Measurements from ENCODE around the gene GJA9.

GJA9 gene

DNA sequence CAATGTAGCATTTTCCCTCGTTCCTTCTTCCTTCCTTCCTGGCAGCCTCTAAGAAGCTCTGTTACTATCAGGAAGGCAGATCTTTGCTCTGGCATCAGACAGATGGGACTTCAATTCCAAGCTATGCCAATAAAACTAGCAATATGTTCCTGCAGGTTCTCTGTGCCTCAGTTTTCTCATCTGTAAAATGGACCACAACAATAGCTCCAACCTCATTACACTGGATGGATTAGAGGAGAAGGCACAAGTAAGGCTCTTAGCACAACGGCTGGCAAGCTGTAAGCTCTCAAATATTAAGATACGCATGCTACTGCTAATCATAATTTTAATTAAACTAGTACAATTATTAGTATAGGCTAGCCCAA is 49.0 kb downstream of the GJA9 start:
- TF ChIP-seq YY1 (IDR thresholded peaks at IDR 0.05; ENCODE audit: low read depth) = no peak
- TF ChIP-seq, protein P1, sequence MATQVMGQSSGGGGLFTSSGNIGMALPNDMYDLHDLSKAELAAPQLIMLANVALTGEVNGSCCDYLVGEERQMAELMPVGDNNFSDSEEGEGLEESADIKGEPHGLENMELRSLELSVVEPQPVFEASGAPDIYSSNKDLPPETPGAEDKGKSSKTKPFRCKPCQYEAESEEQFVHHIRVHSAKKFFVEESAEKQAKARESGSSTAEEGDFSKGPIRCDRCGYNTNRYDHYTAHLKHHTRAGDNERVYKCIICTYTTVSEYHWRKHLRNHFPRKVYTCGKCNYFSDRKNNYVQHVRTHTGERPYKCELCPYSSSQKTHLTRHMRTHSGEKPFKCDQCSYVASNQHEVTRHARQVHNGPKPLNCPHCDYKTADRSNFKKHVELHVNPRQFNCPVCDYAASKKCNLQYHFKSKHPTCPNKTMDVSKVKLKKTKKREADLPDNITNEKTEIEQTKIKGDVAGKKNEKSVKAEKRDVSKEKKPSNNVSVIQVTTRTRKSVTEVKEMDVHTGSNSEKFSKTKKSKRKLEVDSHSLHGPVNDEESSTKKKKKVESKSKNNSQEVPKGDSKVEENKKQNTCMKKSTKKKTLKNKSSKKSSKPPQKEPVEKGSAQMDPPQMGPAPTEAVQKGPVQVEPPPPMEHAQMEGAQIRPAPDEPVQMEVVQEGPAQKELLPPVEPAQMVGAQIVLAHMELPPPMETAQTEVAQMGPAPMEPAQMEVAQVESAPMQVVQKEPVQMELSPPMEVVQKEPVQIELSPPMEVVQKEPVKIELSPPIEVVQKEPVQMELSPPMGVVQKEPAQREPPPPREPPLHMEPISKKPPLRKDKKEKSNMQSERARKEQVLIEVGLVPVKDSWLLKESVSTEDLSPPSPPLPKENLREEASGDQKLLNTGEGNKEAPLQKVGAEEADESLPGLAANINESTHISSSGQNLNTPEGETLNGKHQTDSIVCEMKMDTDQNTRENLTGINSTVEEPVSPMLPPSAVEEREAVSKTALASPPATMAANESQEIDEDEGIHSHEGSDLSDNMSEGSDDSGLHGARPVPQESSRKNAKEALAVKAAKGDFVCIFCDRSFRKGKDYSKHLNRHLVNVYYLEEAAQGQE (IDR thresholded peaks at IDR 0.05; ENCODE audit: low read depth) = no peak
- TF ChIP-seq TAF1 (IDR thresholded peaks at IDR 0.05; ENCODE audit: low read depth) = no peak
- TF ChIP-seq ZBTB7A (IDR thresholded peaks at IDR 0.05; ENCODE audit: low read depth) = no peak
- no peak for TF ChIP-seq TCF12 (IDR thresholded peaks at IDR 0.05; ENCODE audit: low read depth)
- TF ChIP-seq RAD21 (IDR thresholded peaks at IDR 0.05; ENCODE audit: low read depth) = no peak
- no peak for TF ChIP-seq EP300 (IDR thresholded peaks at IDR 0.05; ENCODE audit: borderline replicate concordance)
- TF ChIP-seq FOXM1 (IDR thresholded peaks at IDR 0.05; ENCODE audit: borderline replicate concordance, low read depth) = no peak
- TF ChIP-seq, protein P2, sequence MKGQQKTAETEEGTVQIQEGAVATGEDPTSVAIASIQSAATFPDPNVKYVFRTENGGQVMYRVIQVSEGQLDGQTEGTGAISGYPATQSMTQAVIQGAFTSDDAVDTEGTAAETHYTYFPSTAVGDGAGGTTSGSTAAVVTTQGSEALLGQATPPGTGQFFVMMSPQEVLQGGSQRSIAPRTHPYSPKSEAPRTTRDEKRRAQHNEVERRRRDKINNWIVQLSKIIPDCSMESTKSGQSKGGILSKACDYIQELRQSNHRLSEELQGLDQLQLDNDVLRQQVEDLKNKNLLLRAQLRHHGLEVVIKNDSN (IDR thresholded peaks at IDR 0.05) = no peak
- TF ChIP-seq CEBPB (IDR thresholded peaks at IDR 0.05) = no peak
- no peak for TF ChIP-seq CREB1 (IDR thresholded peaks at IDR 0.05; ENCODE audit: low read depth)
- no peak for TF ChIP-seq EGR1 (IDR thresholded peaks at IDR 0.05)
- no peak for TF ChIP-seq TEAD4 (IDR thresholded peaks at IDR 0.05)
- no peak for TF ChIP-seq NFIC (IDR thresholded peaks at IDR 0.05)

DNA sequence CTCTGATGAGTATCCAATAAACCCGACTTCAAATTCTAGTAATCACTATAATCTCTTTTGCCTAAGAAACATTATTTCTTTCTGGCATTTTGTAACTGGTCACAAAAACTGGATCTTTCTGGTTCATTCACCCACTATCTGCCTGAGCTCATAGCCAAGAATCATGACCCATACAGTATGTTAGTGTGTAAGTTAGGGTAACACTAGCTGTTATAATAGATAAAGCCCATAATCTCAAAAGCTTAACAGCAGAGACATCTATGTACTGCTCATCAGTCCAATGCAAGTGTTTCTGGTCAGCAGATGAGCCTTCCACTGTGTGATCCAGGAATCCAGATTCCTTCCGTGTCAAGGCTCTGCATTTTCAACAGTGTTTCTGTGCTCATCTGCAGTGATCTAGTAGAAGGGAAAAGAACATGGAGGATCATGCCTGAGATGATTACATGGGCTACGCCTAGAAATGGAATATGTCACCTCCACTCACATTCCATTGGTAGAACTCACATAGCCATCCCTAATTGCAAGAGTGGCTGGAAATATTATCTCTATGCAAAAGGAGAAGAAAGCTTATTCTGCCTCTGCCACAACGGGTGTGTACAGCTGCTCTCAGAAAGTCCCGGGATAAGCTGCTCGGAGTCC is 49.5 kb downstream of the GJA9 start:
- TF ChIP-seq ZBTB7A (IDR thresholded peaks at IDR 0.05; ENCODE audit: low read depth) (no peak), TEAD4 (IDR thresholded peaks at IDR 0.05) (no peak), NFIC (IDR thresholded peaks at IDR 0.05) (no peak), CREB1 (IDR thresholded peaks at IDR 0.05; ENCODE audit: low read depth) (no peak), CEBPB (IDR thresholded peaks at IDR 0.05) (no peak), RAD21 (IDR thresholded peaks at IDR 0.05; ENCODE audit: low read depth) (no peak), YY1 (IDR thresholded peaks at IDR 0.05; ENCODE audit: low read depth) (no peak)

DNA sequence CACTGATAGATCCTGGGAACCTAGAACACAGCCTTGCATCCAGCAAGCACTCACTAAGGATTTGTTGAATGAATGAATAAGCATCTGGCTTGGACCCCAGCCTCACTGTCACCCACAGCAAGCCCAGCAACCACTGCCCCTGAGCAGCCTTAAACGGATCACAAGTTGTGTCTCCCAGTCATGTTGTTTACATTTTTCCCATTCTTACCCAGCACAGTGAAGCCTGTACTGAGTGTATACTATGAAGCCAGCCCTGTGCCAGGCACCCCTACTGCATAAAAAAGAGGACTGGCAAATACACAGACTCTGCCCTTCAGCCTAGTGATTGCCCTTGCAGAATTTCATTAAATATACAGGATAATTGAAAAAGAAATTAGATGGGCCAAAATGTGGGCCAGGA is 52.0 kb downstream of the GJA9 start:
- no peak for TF ChIP-seq EP300 (IDR thresholded peaks at IDR 0.05; ENCODE audit: borderline replicate concordance)
- no peak for TF ChIP-seq CEBPB (IDR thresholded peaks at IDR 0.05)
- TF ChIP-seq EGR1 (IDR thresholded peaks at IDR 0.05) = no peak
- TF ChIP-seq RAD21 (IDR thresholded peaks at IDR 0.05; ENCODE audit: low read depth) = no peak
- TF ChIP-seq, protein P3, sequence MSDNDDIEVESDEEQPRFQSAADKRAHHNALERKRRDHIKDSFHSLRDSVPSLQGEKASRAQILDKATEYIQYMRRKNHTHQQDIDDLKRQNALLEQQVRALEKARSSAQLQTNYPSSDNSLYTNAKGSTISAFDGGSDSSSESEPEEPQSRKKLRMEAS (IDR thresholded peaks at IDR 0.05) = no peak
- TF ChIP-seq, protein P2 (IDR thresholded peaks at IDR 0.05) = no peak
- no peak for TF ChIP-seq ZBTB7A (IDR thresholded peaks at IDR 0.05; ENCODE audit: low read depth)
- TF ChIP-seq NFIC (IDR thresholded peaks at IDR 0.05) = no peak
- TF ChIP-seq, protein P1 (IDR thresholded peaks at IDR 0.05; ENCODE audit: low read depth) = no peak
- TF ChIP-seq TCF12 (IDR thresholded peaks at IDR 0.05; ENCODE audit: low read depth) = no peak
- no peak for TF ChIP-seq TAF1 (IDR thresholded peaks at IDR 0.05; ENCODE audit: low read depth)
- no peak for TF ChIP-seq FOXM1 (IDR thresholded peaks at IDR 0.05; ENCODE audit: borderline replicate concordance, low read depth)
- TF ChIP-seq YY1 (IDR thresholded peaks at IDR 0.05; ENCODE audit: low read depth) = no peak
- no peak for TF ChIP-seq TEAD4 (IDR thresholded peaks at IDR 0.05)
- no peak for TF ChIP-seq CREB1 (IDR thresholded peaks at IDR 0.05; ENCODE audit: low read depth)

DNA sequence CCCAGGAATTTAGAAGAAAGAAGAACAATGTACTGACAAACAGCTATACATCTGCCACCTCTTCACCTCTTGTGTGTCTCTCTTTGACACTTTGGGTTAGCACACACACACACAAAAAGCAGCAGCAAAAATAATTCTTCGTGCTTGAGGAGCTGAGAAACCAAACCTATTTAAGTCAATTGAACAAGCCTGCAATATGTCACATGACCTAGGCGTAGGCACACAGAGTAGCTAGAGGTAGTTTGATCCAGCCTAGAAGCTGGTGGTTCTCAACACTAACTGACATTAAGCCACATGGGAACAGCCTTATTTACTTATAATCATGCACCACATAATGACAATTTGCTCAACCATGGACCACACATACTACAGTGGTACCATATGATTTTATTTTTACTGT is 54.1 kb downstream of the GJA9 start:
- TF ChIP-seq NFIC (IDR thresholded peaks at IDR 0.05) (no peak), TAF1 (IDR thresholded peaks at IDR 0.05; ENCODE audit: low read depth) (no peak), EGR1 (IDR thresholded peaks at IDR 0.05) (no peak), CREB1 (IDR thresholded peaks at IDR 0.05; ENCODE audit: low read depth) (no peak), YY1 (IDR thresholded peaks at IDR 0.05; ENCODE audit: low read depth) (no peak), EP300 (IDR thresholded peaks at IDR 0.05; ENCODE audit: borderline replicate concordance) (no peak)

DNA sequence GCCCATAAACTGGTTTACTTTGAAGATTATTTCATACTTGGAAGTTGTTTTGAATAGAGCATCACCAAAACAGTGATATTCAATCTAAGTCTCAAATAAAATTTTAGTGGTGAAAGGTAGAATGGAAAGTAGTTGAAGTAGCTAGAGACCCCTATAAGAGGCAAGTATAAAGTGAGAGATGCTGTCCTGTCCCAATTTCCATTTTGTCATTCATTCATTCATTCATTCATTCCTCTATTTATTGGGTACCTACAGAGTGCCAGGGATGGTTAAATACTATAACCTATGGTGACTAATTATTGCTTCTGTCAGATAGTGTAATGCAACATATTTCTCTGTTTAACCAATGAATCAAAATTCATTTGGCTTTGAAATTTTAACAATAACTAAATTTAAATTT is 54.5 kb downstream of the GJA9 start:
- TF ChIP-seq, protein P2 (IDR thresholded peaks at IDR 0.05) = no peak
- TF ChIP-seq EP300 (IDR thresholded peaks at IDR 0.05; ENCODE audit: borderline replicate concordance) = no peak
- no peak for TF ChIP-seq TEAD4 (IDR thresholded peaks at IDR 0.05)
- no peak for TF ChIP-seq CEBPB (IDR thresholded peaks at IDR 0.05)
- TF ChIP-seq NFIC (IDR thresholded peaks at IDR 0.05) = no peak
- TF ChIP-seq TAF1 (IDR thresholded peaks at IDR 0.05; ENCODE audit: low read depth) = no peak
- TF ChIP-seq EGR1 (IDR thresholded peaks at IDR 0.05) = no peak
- no peak for TF ChIP-seq RAD21 (IDR thresholded peaks at IDR 0.05; ENCODE audit: low read depth)
- TF ChIP-seq FOXM1 (IDR thresholded peaks at IDR 0.05; ENCODE audit: borderline replicate concordance, low read depth) = no peak
- TF ChIP-seq, protein P3 (IDR thresholded peaks at IDR 0.05) = no peak
- TF ChIP-seq, protein P1 (IDR thresholded peaks at IDR 0.05; ENCODE audit: low read depth) = no peak
- TF ChIP-seq TCF12 (IDR thresholded peaks at IDR 0.05; ENCODE audit: low read depth) = no peak
- TF ChIP-seq YY1 (IDR thresholded peaks at IDR 0.05; ENCODE audit: low read depth) = no peak
- no peak for TF ChIP-seq ZBTB7A (IDR thresholded peaks at IDR 0.05; ENCODE audit: low read depth)
- no peak for TF ChIP-seq CREB1 (IDR thresholded peaks at IDR 0.05; ENCODE audit: low read depth)
